HEK293 (cell line): ENCODE results near the gene DUOX1.
A peak's percentile ranks its signal among the peaks of the same experiment; 100 is the strongest.

Experiments used
- CTCF ChIA-PET: fragments of 350-600 bp; formaldehyde crosslinking; extraction: SDS; loops from one replicate; lab custom pipeline; 2021; ENCODE audit warnings: antibody characterized with exemption; lab: Yijun Ruan, JAX
- POLR2A ChIA-PET: fragments of 300-600 bp; formaldehyde crosslinking; extraction: SDS; loops from one replicate; lab custom pipeline; 2020; ENCODE audit warnings: antibody characterized with exemption, inconsistent platforms; lab: Yijun Ruan, JAX
- H3K27ac ChIP-seq: fragments of 200-500 bp; sonication (Bioruptor generic); 2 replicates; pipeline ENCODE4 v1.5.1; 2014; ENCODE audit warnings: low read depth, low read length, control low read depth, inconsistent platforms; ENCODE audit errors: extremely low read depth
- H3K36me3 ChIP-seq, 2 experiments: fragments of 200-500 bp in 1 of 2; sonication (Bioruptor generic) in 1 of 2; 1 replicate in 1 of 2; 2 replicates in 1 of 2; pipeline ENCODE4 v1.5.1; 2014 to 2017; ENCODE audit warnings: inconsistent platforms in 2 of 2, low read length in 2 of 2; ENCODE audit not compliant: control insufficient read depth in 2 of 2, insufficient read depth in 1 of 2
- H3K4me1 ChIP-seq: fragments of 200-500 bp; sonication (Bioruptor generic); 2 replicates; pipeline ENCODE4 v1.5.1; 2014; ENCODE audit warnings: mild to moderate bottlenecking, low read length, inconsistent platforms; ENCODE audit not compliant: control insufficient read depth, insufficient read depth
- H3K4me3 ChIP-seq: 2 replicates; pipeline ENCODE4 v1.5.1; 2011; ENCODE audit warnings: low read depth, mild to moderate bottlenecking, control low read depth, low read length, moderate library complexity
- H3K9me3 ChIP-seq: fragments of 200-500 bp; sonication (Bioruptor generic); 2 replicates; pipeline ENCODE4 v1.5.1; 2014; ENCODE audit warnings: low read depth, low read length, inconsistent platforms; ENCODE audit not compliant: control insufficient read depth, insufficient read depth
- KLF7 ChIP-seq: fragments of 450-650 bp; formaldehyde crosslinking; IDR thresholded peaks from 2 replicates; pipeline ENCODE4 v1.5.1; 2016; ENCODE audit warnings: missing biosample characterization, missing genetic modification characterization, borderline replicate concordance
- KLF8 ChIP-seq: fragments of 450-650 bp; formaldehyde crosslinking; IDR thresholded peaks from 2 replicates; pipeline ENCODE4 v1.5.1; 2016; ENCODE audit warnings: missing biosample characterization, missing genetic modification characterization
- MZF1 ChIP-seq: fragments of 450-650 bp; formaldehyde crosslinking; IDR thresholded peaks from 2 replicates; pipeline ENCODE4 v1.5.1; 2017; ENCODE audit warnings: missing biosample characterization, missing genetic modification characterization, borderline replicate concordance
- ZFHX2 ChIP-seq: fragments of 450-650 bp; formaldehyde crosslinking; conservative IDR thresholded peaks from 2 replicates; pipeline ENCODE4 v1.5.1; 2016; ENCODE audit warnings: missing biosample characterization, missing genetic modification characterization
- ZIC2 ChIP-seq: fragments of 450-650 bp; formaldehyde crosslinking; IDR thresholded peaks from 2 replicates; pipeline ENCODE4 v1.5.1; 2016; ENCODE audit warnings: missing biosample characterization, missing genetic modification characterization
- ZNF112 ChIP-seq: fragments of 450-650 bp; formaldehyde crosslinking; IDR thresholded peaks from 2 replicates; pipeline ENCODE4 v1.5.0; 2017; ENCODE audit warnings: missing biosample characterization, missing genetic modification characterization
- ZNF248 ChIP-seq: fragments of 450-650 bp; formaldehyde crosslinking; IDR thresholded peaks from 2 replicates; pipeline ENCODE4 v1.5.1; 2017; ENCODE audit warnings: missing biosample characterization, missing genetic modification characterization
- ZNF266 ChIP-seq: fragments of 450-650 bp; formaldehyde crosslinking; IDR thresholded peaks from 2 replicates; pipeline ENCODE4 v1.5.1; 2016; ENCODE audit warnings: missing biosample characterization, missing genetic modification characterization, low read depth
- ZNF335 ChIP-seq: fragments of 450-650 bp; formaldehyde crosslinking; conservative IDR thresholded peaks from 2 replicates; pipeline ENCODE4 v1.5.1; 2016; ENCODE audit warnings: missing biosample characterization, missing genetic modification characterization
- ZNF366 ChIP-seq: fragments of 450-650 bp; formaldehyde crosslinking; conservative IDR thresholded peaks from 2 replicates; pipeline ENCODE4 v1.5.1; 2016; ENCODE audit warnings: missing biosample characterization, missing genetic modification characterization
- ZNF624 ChIP-seq: fragments of 450-650 bp; formaldehyde crosslinking; IDR thresholded peaks from 2 replicates; pipeline ENCODE4 v1.5.1; 2017; ENCODE audit warnings: missing biosample characterization, missing genetic modification characterization
- ZNF791 ChIP-seq: fragments of 450-650 bp; formaldehyde crosslinking; IDR thresholded peaks from 2 replicates; pipeline ENCODE4 v1.5.1; 2016; ENCODE audit warnings: missing biosample characterization, missing genetic modification characterization
- TF ChIP-seq, protein P1 (sequence below): fragments of 450-650 bp; IDR thresholded peaks from 2 replicates; pipeline ENCODE4 v1.5.1; 2018; ENCODE audit warnings: missing biosample characterization, mild to moderate bottlenecking, missing genetic modification characterization
- TF ChIP-seq, protein P2 (sequence below): fragments of 450-650 bp; formaldehyde crosslinking; IDR thresholded peaks from 2 replicates; pipeline ENCODE4 v1.5.1; 2016; ENCODE audit warnings: missing biosample characterization, missing genetic modification characterization, low read depth
- TF ChIP-seq, protein P3 (sequence below): fragments of 450-650 bp; formaldehyde crosslinking; IDR thresholded peaks from 2 replicates; pipeline ENCODE4 v1.5.1; 2016; ENCODE audit warnings: missing biosample characterization, missing genetic modification characterization
- TF ChIP-seq, protein P4 (sequence below): fragments of 450-650 bp; formaldehyde crosslinking; IDR thresholded peaks from 2 replicates; pipeline ENCODE4 v1.5.1; 2016; ENCODE audit warnings: missing biosample characterization, missing genetic modification characterization

Gene DUOX1

DNA sequence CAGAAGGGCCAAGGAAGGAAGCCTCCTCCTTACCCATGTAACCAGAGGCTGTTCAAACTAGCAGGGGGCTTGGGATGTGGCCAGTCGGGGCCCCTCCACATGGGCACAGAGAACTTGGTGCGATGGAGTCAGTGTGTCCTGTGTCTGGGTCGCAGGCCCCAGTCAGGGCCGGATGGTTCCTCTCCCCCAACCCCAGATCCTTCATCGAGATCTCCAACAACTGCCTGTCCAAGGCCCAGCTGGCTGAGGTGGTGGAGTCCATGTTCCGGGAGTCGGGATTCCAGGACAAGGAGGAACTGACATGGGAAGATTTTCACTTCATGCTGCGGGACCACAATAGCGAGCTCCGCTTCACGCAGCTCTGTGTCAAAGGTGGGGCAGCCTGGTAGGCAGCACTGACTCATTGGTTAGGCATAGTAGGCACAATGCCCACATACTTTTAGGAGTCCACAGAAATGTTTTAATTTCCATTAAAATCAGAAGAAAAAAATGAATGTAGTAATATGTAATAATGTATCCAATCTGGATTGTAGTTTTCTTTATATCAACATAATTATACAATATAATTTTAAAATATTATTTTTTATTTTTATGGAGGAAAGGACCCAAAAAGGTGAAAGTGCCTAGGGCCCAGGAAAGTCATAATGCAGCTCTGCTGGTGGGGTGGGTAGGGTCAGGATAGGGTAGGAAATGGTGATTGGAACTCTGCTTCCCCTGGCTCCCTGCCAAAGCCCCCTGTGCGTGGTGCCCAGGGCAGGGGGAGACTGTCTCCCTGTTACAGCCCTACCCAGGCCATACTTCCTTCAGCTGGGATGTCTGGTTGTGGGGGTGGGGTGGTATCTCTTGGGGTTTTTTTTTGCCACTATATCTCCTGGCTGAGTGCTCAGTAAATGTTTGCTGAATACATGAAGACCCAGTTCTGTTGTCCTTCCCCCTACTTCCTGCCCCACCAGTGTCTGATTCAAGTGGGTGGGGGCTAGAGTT lies 18.6 kb downstream of the DUOX1 start:
- Histone ChIP-seq H3K4me3 (no peak overlapping the region), H3K4me1 (no peaks in the 10 kb centered on the region), H3K9me3 (no peaks in the 10 kb centered on the region), H3K27ac (no peak overlapping the region), H3K36me3 (no peaks in the 10 kb centered on the region)
- TF ChIP-seq ZNF791: no peak
- TF ChIP-seq ZNF248 (tag by site-specific recombination): no peak
- no peak for TF ChIP-seq ZFHX2 (tag by site-specific recombination)
- no peak for TF ChIP-seq ZNF335 (tag by site-specific recombination)
- TF ChIP-seq, protein P1, sequence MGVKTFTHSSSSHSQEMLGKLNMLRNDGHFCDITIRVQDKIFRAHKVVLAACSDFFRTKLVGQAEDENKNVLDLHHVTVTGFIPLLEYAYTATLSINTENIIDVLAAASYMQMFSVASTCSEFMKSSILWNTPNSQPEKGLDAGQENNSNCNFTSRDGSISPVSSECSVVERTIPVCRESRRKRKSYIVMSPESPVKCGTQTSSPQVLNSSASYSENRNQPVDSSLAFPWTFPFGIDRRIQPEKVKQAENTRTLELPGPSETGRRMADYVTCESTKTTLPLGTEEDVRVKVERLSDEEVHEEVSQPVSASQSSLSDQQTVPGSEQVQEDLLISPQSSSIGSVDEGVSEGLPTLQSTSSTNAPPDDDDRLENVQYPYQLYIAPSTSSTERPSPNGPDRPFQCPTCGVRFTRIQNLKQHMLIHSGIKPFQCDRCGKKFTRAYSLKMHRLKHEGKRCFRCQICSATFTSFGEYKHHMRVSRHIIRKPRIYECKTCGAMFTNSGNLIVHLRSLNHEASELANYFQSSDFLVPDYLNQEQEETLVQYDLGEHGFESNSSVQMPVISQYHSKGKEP: no peak
- no peak for TF ChIP-seq ZNF366
- no peak for TF ChIP-seq ZNF624 (tag by site-specific recombination)
- TF ChIP-seq, protein P2, sequence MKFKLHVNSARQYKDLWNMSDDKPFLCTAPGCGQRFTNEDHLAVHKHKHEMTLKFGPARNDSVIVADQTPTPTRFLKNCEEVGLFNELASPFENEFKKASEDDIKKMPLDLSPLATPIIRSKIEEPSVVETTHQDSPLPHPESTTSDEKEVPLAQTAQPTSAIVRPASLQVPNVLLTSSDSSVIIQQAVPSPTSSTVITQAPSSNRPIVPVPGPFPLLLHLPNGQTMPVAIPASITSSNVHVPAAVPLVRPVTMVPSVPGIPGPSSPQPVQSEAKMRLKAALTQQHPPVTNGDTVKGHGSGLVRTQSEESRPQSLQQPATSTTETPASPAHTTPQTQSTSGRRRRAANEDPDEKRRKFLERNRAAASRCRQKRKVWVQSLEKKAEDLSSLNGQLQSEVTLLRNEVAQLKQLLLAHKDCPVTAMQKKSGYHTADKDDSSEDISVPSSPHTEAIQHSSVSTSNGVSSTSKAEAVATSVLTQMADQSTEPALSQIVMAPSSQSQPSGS: no peak
- TF ChIP-seq KLF8: no peak
- TF ChIP-seq, protein P3, sequence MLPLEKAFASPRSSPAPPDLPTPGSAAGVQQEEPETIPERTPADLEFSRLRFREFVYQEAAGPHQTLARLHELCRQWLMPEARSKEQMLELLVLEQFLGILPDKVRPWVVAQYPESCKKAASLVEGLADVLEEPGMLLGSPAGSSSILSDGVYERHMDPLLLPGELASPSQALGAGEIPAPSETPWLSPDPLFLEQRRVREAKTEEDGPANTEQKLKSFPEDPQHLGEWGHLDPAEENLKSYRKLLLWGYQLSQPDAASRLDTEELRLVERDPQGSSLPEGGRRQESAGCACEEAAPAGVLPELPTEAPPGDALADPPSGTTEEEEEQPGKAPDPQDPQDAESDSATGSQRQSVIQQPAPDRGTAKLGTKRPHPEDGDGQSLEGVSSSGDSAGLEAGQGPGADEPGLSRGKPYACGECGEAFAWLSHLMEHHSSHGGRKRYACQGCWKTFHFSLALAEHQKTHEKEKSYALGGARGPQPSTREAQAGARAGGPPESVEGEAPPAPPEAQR (tag by site-specific recombination): no peak
- no peak for TF ChIP-seq ZNF112 (tag by site-specific recombination)
- TF ChIP-seq ZNF266 (tag by site-specific recombination): no peak
- TF ChIP-seq, protein P4, sequence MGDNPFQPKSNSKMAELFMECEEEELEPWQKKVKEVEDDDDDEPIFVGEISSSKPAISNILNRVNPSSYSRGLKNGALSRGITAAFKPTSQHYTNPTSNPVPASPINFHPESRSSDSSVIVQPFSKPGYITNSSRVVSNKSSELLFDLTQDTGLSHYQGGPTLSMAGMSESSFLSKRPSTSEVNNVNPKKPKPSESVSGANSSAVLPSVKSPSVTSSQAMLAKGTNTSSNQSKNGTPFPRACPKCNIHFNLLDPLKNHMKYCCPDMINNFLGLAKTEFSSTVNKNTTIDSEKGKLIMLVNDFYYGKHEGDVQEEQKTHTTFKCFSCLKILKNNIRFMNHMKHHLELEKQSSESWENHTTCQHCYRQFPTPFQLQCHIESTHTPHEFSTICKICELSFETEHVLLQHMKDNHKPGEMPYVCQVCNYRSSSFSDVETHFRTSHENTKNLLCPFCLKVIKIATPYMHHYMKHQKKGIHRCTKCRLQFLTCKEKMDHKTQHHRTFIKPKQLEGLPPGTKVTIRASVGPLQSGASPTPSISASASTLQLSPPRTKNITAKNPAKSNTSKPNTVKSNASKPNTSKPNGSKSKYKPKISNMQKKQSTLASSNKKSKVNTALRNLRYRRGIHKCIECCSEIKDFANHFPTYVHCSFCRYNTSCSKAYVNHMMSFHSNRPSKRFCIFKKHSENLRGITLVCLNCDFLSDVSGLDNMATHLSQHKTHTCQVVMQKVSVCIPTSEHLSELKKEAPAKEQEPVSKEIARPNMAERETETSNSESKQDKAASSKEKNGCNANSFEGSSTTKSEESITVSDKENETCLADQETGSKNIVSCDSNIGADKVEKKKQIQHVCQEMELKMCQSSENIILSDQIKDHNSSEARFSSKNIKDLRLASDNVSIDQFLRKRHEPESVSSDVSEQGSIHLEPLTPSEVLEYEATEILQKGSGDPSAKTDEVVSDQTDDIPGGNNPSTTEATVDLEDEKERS (tag by site-specific recombination): no peak
- no peak for TF ChIP-seq MZF1 (tag by site-specific recombination)
- CTCF ChIA-PET: no interaction called here
- POLR2A ChIA-PET: no interaction called here

DNA sequence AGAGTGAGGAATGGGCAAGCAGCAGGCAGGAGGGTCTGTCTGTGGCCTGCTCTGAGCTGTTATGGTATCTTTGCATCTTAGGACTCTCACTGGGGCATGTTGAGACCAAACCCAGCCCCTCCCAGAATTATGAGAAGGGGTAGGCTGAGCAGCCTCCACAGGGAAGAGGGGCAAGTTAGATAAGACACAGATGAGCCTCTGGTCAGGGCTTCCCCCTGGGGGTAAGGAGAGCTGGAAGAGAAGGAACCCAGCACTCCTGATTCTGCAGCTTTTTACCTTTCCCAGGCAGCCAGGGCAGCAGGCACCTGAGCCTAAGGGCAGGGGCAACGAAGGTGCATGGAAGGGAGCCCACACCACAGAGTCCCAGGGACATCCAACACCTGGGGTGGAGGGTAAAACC lies 19.3 kb downstream of the DUOX1 start:
- H3K27ac ChIP-seq: no peak overlapping the region
- TF ChIP-seq KLF7 (tag by site-specific recombination) (no peak), ZIC2 (tag by site-specific recombination) (peak; percentile 48; the same call in 1 of the 2 replicates)
- ChIA-PET CTCF (interaction anchor here (1.0 to 1.2 kb wide), 2 partner anchors 9 to 24 kb away, joined by 3 to 4 read pairs; no protein-coding TSS in a partner anchor), POLR2A (interaction anchor here (0.9 kb wide), 1 partner anchor 31 kb away, joined by 3 read pairs; no protein-coding TSS in a partner anchor)
- no peak overlapping the region for H3K4me3 ChIP-seq
- H3K9me3 ChIP-seq: no peaks in the 10 kb centered on the region
- H3K4me1 ChIP-seq: no peaks in the 10 kb centered on the region
- H3K36me3 ChIP-seq: no peaks in the 10 kb centered on the region
